HepG2 (cell line): Measurements from ENCODE around the gene TBX6. TPM values are rescaled to one million over a fixed set of nuclear protein-coding genes. Genes with fewer than 3 reads are reported as not detected.
A peak's percentile ranks its signal among the peaks of the same experiment; 100 is the strongest.

ENCODE experiments used
- PHB2 ChIP-seq: fragments of 450-650 bp; IDR thresholded peaks from 2 replicates; pipeline ENCODE4 v1.6.1; 2018; ENCODE audit not compliant: partially characterized antibody
- ZNF562 ChIP-seq: sonication (generic); formaldehyde crosslinking; IDR thresholded peaks from 2 replicates; pipeline ENCODE4 v1.8.0; 2022; ENCODE audit warnings: missing genetic modification reagents, borderline replicate concordance
- polyA plus RNA-seq, 8 experiments: library from polyadenylated mRNA; depleted of rRNA in 3 of 8; stranded (reverse) in 7 of 8; unstranded in 1 of 8; fragments of >200 nt; fragmentation: Illumina TruSeq in 4 of 8; extraction: Trizol in 4 of 8; gene quantifications; 2 replicates each; pipeline versions ENCODE4 v1.2.1 to v1.2.3, GENCODE V29; 2011 to 2016; ENCODE audit warnings: low read depth in 4 of 8, missing spikeins in 1 of 8, mixed read lengths in 1 of 8; ENCODE audit not compliant: insufficient read depth in 1 of 8
- total RNA-seq, 5 experiments: library from RNA; depleted of rRNA; stranded (reverse); fragments of >200 nt; fragmentation: Illumina TruSeq; extraction: Trizol; gene quantifications; 2 replicates each; pipeline ENCODE4 v1.2.3, GENCODE V29; 2016; ENCODE audit warnings: low read depth in 1 of 5
- TF ChIP-seq, protein P1 (sequence below): sonication (generic); formaldehyde crosslinking; IDR thresholded peaks from 2 replicates; pipeline ENCODE4 v1.5.1; 2020; ENCODE audit warnings: mild to moderate bottlenecking, moderate library complexity, missing genetic modification reagents
- TF ChIP-seq, protein P2 (sequence below): sonication (generic); formaldehyde crosslinking; IDR thresholded peaks from 2 replicates; pipeline ENCODE4 v1.5.0; 2020; ENCODE audit warnings: missing genetic modification reagents, mild to moderate bottlenecking, borderline replicate concordance
- TF ChIP-seq, protein P3 (sequence below): sonication (generic); formaldehyde crosslinking; IDR thresholded peaks from 2 replicates; pipeline ENCODE4 v1.5.1; 2020; ENCODE audit warnings: mild to moderate bottlenecking, missing genetic modification reagents

The TBX6 gene
- total and polyA plus RNA-seq, 2 of the 13 experiments (the other 11 are each of a cell fraction or from before 2014, with no cell fraction given), result 0.24 to 0.42 TPM

DNA sequence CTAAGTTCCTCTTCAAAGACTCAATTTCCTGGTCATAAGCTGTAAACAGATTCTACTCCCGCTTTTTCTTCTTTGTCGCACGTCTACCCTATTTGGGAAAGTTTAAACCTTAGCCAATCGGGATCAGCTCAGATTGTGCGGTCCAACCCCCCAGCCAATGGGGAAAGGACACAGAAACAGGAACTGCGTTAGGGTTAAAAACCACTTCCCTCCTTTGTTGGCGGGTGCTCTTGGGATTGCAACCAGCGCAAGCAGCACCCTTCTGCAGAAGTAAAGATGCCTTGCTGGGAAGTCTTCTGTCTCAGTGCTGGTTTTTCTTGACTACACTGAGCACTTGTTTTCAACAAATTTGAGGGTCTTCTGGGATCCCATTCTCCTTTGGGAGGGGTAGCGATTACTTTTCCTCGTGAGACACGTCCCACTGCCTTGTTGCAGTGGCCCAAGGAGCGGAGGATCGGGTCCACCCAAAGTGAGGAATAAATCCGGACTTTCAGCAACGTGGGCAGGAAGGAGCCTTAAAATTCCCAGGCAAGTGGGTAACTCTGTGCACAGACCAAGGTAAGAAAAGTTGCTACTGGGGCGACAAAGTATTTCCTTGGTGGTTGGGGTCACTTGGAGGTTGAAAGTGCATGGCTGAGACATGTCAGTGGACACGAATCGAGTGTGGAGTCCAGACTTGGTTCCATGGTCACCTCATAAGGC is 5.3 kb upstream of the TBX6 start (continued):
- peak; percentile 81; the same call in 1 of the 2 replicates for TF ChIP-seq ZNF562 (CRISPR knock-in tag)
- TF ChIP-seq, protein P1, sequence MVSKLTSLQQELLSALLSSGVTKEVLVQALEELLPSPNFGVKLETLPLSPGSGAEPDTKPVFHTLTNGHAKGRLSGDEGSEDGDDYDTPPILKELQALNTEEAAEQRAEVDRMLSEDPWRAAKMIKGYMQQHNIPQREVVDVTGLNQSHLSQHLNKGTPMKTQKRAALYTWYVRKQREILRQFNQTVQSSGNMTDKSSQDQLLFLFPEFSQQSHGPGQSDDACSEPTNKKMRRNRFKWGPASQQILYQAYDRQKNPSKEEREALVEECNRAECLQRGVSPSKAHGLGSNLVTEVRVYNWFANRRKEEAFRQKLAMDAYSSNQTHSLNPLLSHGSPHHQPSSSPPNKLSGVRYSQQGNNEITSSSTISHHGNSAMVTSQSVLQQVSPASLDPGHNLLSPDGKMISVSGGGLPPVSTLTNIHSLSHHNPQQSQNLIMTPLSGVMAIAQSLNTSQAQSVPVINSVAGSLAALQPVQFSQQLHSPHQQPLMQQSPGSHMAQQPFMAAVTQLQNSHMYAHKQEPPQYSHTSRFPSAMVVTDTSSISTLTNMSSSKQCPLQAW (CRISPR knock-in tag), result peak; percentile 22; the same call in 1 of the 2 replicates
- TF ChIP-seq, protein P2, sequence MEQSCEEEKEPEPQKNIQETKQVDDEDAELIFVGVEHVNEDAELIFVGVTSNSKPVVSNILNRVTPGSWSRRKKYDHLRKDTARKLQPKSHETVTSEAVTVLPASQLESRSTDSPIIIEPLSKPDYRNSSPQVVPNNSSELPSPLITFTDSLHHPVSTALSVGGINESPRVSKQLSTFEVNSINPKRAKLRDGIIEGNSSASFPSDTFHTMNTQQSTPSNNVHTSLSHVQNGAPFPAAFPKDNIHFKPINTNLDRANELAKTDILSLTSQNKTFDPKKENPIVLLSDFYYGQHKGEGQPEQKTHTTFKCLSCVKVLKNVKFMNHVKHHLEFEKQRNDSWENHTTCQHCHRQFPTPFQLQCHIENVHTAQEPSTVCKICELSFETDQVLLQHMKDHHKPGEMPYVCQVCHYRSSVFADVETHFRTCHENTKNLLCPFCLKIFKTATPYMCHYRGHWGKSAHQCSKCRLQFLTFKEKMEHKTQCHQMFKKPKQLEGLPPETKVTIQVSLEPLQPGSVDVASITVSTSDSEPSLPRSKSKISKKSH (CRISPR knock-in tag), result 0 out of 2 replicates have a peak, but pooled peaks have one; percentile 10
- TF ChIP-seq, protein P3, sequence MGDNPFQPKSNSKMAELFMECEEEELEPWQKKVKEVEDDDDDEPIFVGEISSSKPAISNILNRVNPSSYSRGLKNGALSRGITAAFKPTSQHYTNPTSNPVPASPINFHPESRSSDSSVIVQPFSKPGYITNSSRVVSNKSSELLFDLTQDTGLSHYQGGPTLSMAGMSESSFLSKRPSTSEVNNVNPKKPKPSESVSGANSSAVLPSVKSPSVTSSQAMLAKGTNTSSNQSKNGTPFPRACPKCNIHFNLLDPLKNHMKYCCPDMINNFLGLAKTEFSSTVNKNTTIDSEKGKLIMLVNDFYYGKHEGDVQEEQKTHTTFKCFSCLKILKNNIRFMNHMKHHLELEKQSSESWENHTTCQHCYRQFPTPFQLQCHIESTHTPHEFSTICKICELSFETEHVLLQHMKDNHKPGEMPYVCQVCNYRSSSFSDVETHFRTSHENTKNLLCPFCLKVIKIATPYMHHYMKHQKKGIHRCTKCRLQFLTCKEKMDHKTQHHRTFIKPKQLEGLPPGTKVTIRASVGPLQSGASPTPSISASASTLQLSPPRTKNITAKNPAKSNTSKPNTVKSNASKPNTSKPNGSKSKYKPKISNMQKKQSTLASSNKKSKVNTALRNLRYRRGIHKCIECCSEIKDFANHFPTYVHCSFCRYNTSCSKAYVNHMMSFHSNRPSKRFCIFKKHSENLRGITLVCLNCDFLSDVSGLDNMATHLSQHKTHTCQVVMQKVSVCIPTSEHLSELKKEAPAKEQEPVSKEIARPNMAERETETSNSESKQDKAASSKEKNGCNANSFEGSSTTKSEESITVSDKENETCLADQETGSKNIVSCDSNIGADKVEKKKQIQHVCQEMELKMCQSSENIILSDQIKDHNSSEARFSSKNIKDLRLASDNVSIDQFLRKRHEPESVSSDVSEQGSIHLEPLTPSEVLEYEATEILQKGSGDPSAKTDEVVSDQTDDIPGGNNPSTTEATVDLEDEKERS (CRISPR knock-in tag), result peak; percentile 92; the same call in 1 of the 2 replicates
- TF ChIP-seq PHB2, result no peak
